GM10266 (cell line): ENCODE measurements around the gene PNPT1.
"Not testable (repeated sequence)": the region's sequence is repeated elsewhere in the genome, so short reads cannot be mapped to it uniquely, and the experiment has no call there.

Source experiments
- DNase-seq: peaks from one replicate; pipeline ENCODE4 v3.0.0; 2012; ENCODE audit errors: extremely low spot score
- TF ChIP-seq, protein P1 (sequence below): IDR thresholded peaks from 2 replicates; pipeline ENCODE4 v1.5.1; 2012; ENCODE audit warnings: mild to moderate bottlenecking, low read depth; ENCODE audit not compliant: control insufficient read depth, insufficient read depth; ENCODE audit errors: missing control alignments

Gene PNPT1

GRCh38 chr2:55721596-55722215 lies 28.1 kb upstream of the PNPT1 start:
- no peak for DNase-seq
- TF ChIP-seq, protein P1, sequence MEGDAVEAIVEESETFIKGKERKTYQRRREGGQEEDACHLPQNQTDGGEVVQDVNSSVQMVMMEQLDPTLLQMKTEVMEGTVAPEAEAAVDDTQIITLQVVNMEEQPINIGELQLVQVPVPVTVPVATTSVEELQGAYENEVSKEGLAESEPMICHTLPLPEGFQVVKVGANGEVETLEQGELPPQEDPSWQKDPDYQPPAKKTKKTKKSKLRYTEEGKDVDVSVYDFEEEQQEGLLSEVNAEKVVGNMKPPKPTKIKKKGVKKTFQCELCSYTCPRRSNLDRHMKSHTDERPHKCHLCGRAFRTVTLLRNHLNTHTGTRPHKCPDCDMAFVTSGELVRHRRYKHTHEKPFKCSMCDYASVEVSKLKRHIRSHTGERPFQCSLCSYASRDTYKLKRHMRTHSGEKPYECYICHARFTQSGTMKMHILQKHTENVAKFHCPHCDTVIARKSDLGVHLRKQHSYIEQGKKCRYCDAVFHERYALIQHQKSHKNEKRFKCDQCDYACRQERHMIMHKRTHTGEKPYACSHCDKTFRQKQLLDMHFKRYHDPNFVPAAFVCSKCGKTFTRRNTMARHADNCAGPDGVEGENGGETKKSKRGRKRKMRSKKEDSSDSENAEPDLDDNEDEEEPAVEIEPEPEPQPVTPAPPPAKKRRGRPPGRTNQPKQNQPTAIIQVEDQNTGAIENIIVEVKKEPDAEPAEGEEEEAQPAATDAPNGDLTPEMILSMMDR, result no peak

DNA sequence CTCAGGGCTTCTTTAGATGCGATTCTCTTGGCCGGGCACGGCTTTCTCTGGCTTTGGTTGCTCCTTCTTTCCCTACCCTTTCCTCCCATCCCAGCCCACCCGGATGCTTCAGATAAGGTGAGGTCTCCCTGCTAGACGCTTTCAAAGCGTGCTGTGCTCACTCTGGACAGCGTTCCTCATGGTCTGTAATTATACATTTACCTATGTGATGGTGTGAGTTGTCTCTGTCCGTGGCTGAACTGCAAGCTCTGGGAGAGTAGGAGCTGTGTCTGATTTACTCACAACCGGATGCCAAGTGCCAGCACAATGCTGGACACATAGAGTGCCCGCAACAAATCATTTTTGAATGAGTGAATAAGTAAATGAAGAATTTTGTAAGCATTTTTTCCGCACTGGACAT lies 26.8 kb upstream of the PNPT1 start:
- TF ChIP-seq, protein P1, result no peak

DNA sequence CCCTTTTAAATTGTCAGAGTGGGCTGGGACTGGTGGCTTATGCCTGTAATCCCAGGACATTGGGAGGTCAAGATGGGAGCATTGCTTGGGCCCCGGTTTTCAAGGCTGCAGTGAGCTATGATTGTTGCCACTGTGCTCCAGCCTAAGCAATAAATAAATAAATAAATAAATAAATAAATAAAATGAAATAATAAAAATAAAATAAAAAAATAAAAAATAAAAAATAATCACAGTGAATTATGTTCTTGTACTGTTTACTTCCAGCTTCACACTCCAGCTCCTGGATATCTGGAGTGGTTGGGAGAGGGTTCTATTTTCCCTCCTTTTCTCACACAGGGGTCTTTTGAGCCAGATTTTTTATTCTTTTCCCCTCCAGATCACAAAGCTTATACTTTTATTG lies 26.2 kb upstream of the PNPT1 start:
- no peak for DNase-seq
- TF ChIP-seq, protein P1, result no peak

More for the DNA sequence above, 26.8 kb upstream of the PNPT1 start:
- no peak for DNase-seq

DNA sequence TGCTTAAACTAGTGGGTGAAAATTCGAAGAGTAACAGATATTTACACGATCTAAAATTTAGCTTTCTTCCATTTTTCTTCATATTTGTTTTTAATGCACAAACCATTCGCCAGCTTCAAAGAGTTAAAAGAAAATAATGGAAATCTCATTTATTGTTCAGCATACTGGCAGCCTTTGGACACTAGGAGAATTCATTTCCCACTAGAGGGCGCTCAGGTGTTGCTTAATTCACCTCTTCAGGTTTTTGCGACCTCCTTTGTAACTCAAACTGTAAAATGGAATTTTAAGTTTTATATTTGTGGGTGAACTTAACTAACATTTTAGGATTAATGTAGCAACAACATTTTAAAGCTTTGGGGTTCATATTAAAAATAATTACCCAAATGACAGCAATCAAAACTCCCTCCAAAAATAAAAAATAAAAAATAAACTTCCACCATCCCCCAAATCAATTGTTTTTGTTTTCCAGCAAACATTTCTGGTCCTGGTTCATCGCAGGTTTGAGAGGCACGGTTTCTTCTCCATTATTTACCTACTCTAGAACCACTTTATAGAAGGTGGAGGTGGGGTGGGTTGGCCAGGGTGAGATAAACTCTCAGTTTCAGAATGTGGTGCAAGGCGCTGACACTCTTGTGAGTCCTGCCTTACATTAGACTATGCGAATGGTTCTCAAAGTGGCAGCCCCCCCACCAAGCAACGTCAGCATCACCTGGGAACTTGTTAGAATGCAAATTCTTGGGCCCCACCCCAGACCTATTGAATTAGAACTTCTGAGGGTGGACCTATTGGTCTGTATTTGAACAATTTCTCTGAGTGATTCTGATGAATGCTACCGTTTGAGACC lies 24.7 kb upstream of the PNPT1 start:
- TF ChIP-seq, protein P1, result peak; percentile 76
- peak; percentile 62 for DNase-seq

GRCh38 chr2:55715626-55716025 lies 22.0 kb upstream of the PNPT1 start:
- no peak for DNase-seq
- TF ChIP-seq, protein P1, result no peak

DNA sequence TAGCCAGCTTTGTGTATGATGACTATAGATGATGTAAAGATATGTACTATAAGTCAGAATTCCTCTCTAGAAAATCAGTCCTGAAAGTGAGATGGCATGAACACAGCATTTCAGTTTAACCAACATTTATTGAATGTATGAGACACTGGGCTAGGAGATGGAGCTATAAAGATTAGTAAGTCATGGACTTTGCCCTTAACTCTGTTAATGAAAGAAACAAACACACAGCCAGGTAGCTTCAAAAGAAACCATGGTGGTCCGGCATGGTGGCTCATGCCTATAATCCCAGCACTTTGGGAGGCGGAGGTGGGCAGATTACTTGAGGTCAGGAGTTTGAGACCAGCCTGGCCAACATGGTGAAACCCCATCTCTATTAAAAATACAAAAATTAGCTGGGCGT lies 21.5 kb upstream of the PNPT1 start:
- DNase-seq, result not testable (repeated sequence)

DNA sequence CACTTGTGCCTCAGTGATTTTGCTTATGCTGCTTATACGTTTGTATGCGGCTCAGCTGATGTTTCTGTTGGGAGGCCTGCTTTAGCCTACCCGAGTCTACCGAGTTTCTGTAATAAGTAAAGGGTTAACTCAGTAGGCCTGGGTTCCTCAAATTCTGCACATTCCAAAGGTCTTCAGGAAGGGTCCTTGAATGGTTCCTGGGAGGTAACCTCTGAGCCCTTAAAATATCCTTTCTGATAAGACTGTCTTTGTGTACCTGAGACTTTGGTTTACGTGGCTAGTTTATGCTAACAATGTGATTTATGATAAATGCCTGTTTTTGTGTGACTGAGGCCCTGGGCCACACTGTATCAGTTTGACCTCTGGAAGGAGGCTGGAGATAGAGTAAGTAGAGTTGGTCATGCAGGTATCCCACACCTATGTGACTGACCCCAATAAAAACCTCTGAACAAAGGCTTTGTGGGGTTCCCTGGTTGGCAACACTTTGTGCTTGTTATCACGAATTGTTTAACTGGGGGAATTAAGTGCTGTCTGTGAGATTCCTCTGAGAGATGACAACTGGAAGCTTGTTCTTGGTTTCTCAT lies 18.9 kb upstream of the PNPT1 start:
- TF ChIP-seq, protein P1, result no peak
- DNase-seq, result no peak

DNA sequence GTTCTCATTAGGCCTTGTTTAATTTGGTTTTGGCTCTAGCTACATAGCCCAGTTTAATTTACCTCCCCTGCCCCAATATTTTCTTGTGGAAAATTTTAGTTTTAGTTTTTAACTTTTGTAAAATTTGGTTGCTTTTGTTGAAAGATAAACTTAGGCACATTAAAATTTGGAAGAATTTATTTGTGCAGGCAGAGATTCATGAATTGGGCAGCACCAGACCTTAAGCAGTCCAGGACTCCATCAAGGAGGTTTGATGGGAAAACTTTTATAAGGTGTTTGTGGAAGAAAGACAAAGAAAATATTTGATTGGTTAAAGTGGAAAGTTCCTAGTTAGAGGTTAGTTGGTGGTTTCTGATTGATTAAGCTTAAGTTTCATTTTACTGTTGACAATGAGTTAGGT lies 16.4 kb upstream of the PNPT1 start:
- TF ChIP-seq, protein P1, result no peak
- DNase-seq, result no peak
